Keratinocyte (primary cell): ENCODE results near the gene PAPSS2.

Experiments used
- CTCF ChIP-seq, 3 experiments: IDR thresholded peaks in 1 of 3; conservative IDR thresholded peaks in 1 of 3; optimal IDR thresholded peaks in 1 of 3; 2 replicates in 2 of 3; 3 replicates in 1 of 3; pipeline versions ENCODE3 to v1.5.1; 2011; ENCODE audit warnings: low read length in 3 of 3, mild to moderate bottlenecking in 3 of 3, moderate library complexity in 2 of 3, control low read depth in 1 of 3, inconsistent platforms in 1 of 3; ENCODE audit not compliant: insufficient read depth in 2 of 3; ENCODE audit errors: extremely low read depth in 1 of 3
- EZH2 ChIP-seq: IDR thresholded peaks from one replicate; pipeline ENCODE4 v1.6.1; 2012; ENCODE audit warnings: inconsistent platforms, mild to moderate bottlenecking, low read length, moderate library complexity

GRCh38 chr10:87634311-87634710 is 25.4 kb upstream of the PAPSS2 start:
- TF ChIP-seq CTCF (optimal IDR thresholded peaks at IDR 0.05 in 1 of 3, IDR thresholded peaks at IDR 0.05 in 1 of 3, conservative IDR thresholded peaks at IDR 0.05 in 1 of 3; ENCODE audit: extremely low read depth in 1 of 3, insufficient read depth in 2 of 3, low read length in 3 of 3) (no peak), EZH2 (no peak)
